Smooth muscle cell (in vitro differentiated cells): ENCODE results near the gene HRH3. TPM values are rescaled to one million over a fixed set of nuclear protein-coding genes. Genes with fewer than 3 reads are reported as not detected.
A peak's percentile ranks its signal among the peaks of the same experiment; 100 is the strongest.

Experiments
- DNase-seq: peaks from one replicate; lab custom pipeline; 2025; ENCODE audit not compliant: unreplicated experiment; lab: John Stamatoyannopoulos, UW
- H2AFZ ChIP-seq: fragments of 200-600 bp; sonication (generic); 2 replicates; pipeline ENCODE4 v1.6.0; 2016; ENCODE audit warnings: antibody characterized with exemption, low read depth, mild to moderate bottlenecking
- H3F3A ChIP-seq: fragments of 200-600 bp; sonication (generic); 2 replicates; pipeline ENCODE4 v1.6.0; 2017; ENCODE audit warnings: antibody characterized with exemption, low read depth
- H3K27ac ChIP-seq: fragments of 200-600 bp; sonication (generic); 2 replicates; pipeline ENCODE4 v1.5.1; 2016; ENCODE audit warnings: low read depth, mild to moderate bottlenecking
- H3K27me3 ChIP-seq: fragments of 200-600 bp; sonication (generic); 2 replicates; pipeline ENCODE4 v1.6.1; 2016; ENCODE audit warnings: low read depth, mild to moderate bottlenecking
- H3K36me3 ChIP-seq: fragments of 200-600 bp; sonication (generic); 2 replicates; pipeline ENCODE4 v1.5.1; 2016; ENCODE audit warnings: low read depth
- H3K4me1 ChIP-seq: fragments of 200-600 bp; sonication (generic); 2 replicates; pipeline ENCODE4 v1.5.1; 2016; ENCODE audit warnings: low read depth
- H3K4me2 ChIP-seq: fragments of 200-600 bp; sonication (generic); 2 replicates; pipeline ENCODE4 v1.6.0; 2016; ENCODE audit warnings: mild to moderate bottlenecking
- H3K4me3 ChIP-seq: fragments of 200-600 bp; sonication (generic); 2 replicates; pipeline ENCODE4 v1.5.1; 2016; ENCODE audit warnings: mild to moderate bottlenecking
- H3K79me2 ChIP-seq: fragments of 200-600 bp; sonication (generic); 2 replicates; pipeline ENCODE4 v1.6.0; 2016; ENCODE audit warnings: low read depth, mild to moderate bottlenecking
- H3K9ac ChIP-seq: fragments of 200-600 bp; sonication (generic); 2 replicates; pipeline ENCODE4 v1.6.0; 2016; ENCODE audit warnings: low read depth
- H3K9me3 ChIP-seq: fragments of 200-600 bp; sonication (generic); replicated peaks from 2 replicates; pipeline ENCODE4 v1.5.1; 2016; ENCODE audit warnings: low read depth
- H4K20me1 ChIP-seq: fragments of 200-600 bp; sonication (generic); 2 replicates; pipeline ENCODE4 v1.6.0; 2016; ENCODE audit warnings: low read depth
- WGBS: methylation state at CpG from one replicate; pipeline ENCODE4 v1.1.7; 2016; ENCODE audit warnings: low lambda C conversion rate; 5-methylcytosine and 5-hydroxymethylcytosine counted together
- polyA plus RNA-seq: library from polyadenylated mRNA; unstranded; fragments of >200 nt; fragmentation: Nextera tagmentation; extraction: Ambion mirVana; gene quantifications from 2 replicates; pipeline ENCODE4 v1.2.1, GENCODE V29; 2016
- total RNA-seq: library from RNA; depleted of rRNA; stranded (reverse); fragments of >200 nt; gene quantifications from 2 replicates; pipeline ENCODE4 v1.2.3, GENCODE V29; 2014
- TF ChIP-seq, protein P1 (sequence below): fragments of 200-600 bp; sonication (generic); IDR thresholded peaks from 2 replicates; pipeline ENCODE4 v1.5.1; 2017; ENCODE audit warnings: borderline replicate concordance, mild to moderate bottlenecking, antibody characterized with exemption; ENCODE audit not compliant: insufficient read depth, poor library complexity, severe bottlenecking

The HRH3 gene
- total and polyA plus RNA-seq, 2 experiments from 2014 or later = not detected

DNA sequence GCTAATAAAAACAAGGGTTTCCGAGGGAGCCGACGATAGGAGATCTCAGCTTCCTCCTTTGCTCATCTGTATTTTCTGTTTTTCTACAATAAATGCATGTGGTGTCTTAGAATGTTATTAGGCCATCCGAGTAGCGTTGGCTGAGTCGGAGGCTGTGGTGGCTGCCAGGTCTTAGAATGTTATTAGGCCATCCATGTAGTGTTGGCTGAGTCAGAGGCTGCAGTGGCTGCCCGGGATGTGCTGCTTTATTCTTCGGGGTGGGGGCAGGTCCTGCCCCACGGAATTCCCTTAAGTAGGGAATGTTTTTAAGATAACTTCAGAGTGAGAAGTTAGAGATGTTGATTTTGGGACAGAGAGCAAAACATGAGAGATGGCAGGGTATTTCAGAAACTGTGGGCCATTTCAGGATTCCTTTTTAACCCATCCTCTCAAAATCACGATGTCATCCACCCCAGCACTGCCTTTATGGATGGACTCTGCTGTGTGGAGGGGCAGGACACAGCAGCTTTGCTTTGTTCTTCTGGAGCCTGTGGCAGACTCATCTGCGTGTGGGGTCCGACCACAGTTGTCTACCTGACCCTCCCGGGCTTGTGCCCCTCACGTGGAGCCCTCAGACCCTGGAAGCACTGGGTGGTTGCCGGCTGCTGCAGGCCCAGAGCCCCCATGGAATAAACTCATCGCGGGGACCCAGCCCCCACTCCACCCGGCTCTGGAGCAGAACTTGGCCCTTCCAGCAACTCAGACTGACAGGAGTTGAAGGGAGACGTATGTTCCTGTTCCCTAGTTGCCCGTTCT is 38.6 kb upstream of the HRH3 start:
- TF ChIP-seq, protein P1, sequence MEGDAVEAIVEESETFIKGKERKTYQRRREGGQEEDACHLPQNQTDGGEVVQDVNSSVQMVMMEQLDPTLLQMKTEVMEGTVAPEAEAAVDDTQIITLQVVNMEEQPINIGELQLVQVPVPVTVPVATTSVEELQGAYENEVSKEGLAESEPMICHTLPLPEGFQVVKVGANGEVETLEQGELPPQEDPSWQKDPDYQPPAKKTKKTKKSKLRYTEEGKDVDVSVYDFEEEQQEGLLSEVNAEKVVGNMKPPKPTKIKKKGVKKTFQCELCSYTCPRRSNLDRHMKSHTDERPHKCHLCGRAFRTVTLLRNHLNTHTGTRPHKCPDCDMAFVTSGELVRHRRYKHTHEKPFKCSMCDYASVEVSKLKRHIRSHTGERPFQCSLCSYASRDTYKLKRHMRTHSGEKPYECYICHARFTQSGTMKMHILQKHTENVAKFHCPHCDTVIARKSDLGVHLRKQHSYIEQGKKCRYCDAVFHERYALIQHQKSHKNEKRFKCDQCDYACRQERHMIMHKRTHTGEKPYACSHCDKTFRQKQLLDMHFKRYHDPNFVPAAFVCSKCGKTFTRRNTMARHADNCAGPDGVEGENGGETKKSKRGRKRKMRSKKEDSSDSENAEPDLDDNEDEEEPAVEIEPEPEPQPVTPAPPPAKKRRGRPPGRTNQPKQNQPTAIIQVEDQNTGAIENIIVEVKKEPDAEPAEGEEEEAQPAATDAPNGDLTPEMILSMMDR = no peak
- peaks cover 91% of the 10 kb centered on the region for H4K20me1 ChIP-seq

DNA sequence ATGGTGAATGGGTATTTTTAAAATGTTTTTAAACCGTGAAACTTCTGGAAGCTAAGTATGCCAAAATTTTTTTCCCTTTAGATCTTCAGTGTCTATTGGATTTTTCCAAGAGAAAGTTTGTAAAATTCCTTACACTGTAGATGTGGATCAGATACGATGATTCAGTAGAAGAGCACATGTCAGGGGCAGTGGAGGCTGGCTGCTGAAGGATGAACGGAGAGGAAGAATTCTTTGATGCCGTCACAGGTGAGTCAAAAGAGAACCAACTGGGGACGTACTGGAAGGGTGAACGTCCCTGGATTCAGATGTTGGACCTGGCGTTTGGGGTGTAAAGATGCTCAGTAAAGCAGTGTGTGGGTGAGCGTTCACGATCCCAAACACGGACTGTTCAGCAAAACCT is 35.9 kb upstream of the HRH3 start:
- WGBS = 97% methylated on average over 10 of the region's 10 CpGs
- H3K9me3 ChIP-seq = no peaks in the 10 kb centered on the region
- no peak overlapping the region for H3K27ac ChIP-seq
- peaks cover 100% of the 10 kb centered on the region for H4K20me1 ChIP-seq
- no peak overlapping the region for H3K9ac ChIP-seq
- TF ChIP-seq, protein P1 = no peak
- H3K4me3 ChIP-seq = no peak overlapping the region
- peaks cover 5% of the 10 kb centered on the region for H3F3A ChIP-seq
- no peak overlapping the region for H2AFZ ChIP-seq
- no peaks in the 10 kb centered on the region for H3K4me1 ChIP-seq
- no peak for DNase-seq
- H3K4me2 ChIP-seq = no peak overlapping the region
- H3K36me3 ChIP-seq = no peaks in the 10 kb centered on the region
- H3K27me3 ChIP-seq = no peaks in the 10 kb centered on the region
- H3K79me2 ChIP-seq = peaks cover 83% of the 10 kb centered on the region

More for the DNA sequence above, 38.6 kb upstream of the HRH3 start:
- no peaks in the 10 kb centered on the region for H3K27me3 ChIP-seq
- 60% methylated on average over 20 of the region's 20 CpGs for WGBS
- H3K79me2 ChIP-seq = peaks cover 60% of the 10 kb centered on the region
- no peak overlapping the region for H3K9ac ChIP-seq
- no peaks in the 10 kb centered on the region for H3K9me3 ChIP-seq
- DNase-seq = peak; percentile 13
- peak overlapping the region; percentile 73 for H3K27ac ChIP-seq
- peak overlapping the region; percentile 57 for H3K4me2 ChIP-seq
- H3K36me3 ChIP-seq = no peaks in the 10 kb centered on the region
- H2AFZ ChIP-seq = no peak overlapping the region
- no peak overlapping the region for H3K4me3 ChIP-seq
- no peaks in the 10 kb centered on the region for H3K4me1 ChIP-seq
- peaks cover 5% of the 10 kb centered on the region for H3F3A ChIP-seq

DNA sequence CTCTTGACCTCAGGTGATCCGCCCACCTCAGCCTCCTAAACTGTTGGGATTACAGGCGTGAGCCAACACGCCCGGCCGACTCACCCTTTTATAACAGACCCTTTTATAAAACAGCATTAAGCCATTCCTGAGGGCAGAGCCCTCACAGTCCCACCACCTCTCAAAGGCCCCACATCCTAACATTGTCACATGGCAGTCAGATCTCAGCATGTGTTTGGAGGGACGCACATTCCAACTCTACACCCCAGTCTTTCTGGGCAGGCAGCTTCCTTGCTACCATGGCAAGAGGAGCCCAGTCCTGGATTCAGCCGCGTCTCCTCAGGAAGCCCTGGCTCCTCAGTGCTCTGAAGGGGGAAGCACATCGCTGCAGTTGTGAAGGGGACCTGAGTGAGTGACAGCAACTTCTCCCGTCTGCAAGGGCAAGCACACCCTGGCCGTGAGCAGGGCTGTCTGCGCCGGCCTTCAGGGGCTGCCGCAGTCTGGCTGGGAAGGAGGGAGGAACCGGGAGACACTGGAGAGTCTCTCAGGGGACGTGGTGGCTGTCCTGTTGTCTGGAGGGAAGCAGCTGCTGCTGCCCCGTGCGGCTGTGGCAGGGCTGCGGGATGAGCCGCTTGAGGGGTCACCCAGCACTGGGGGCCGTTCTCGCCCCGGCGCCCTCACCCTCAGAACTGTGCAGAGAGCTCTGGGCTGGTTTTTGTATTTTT is 34.1 kb upstream of the HRH3 start:
- no peak overlapping the region for H3K4me3 ChIP-seq
- WGBS = 85% methylated on average over 24 of the region's 24 CpGs
- no peaks in the 10 kb centered on the region for H3K36me3 ChIP-seq
- H3K27ac ChIP-seq = no peak overlapping the region
- TF ChIP-seq, protein P1 = no peak
- no peak overlapping the region for H3K9ac ChIP-seq
- H3K9me3 ChIP-seq = no peaks in the 10 kb centered on the region
- no peak for DNase-seq
- H3K27me3 ChIP-seq = no peaks in the 10 kb centered on the region
- H3K79me2 ChIP-seq = peaks cover 86% of the 10 kb centered on the region
- H3F3A ChIP-seq = peaks cover 5% of the 10 kb centered on the region
- H4K20me1 ChIP-seq = peaks cover 100% of the 10 kb centered on the region
- H3K4me2 ChIP-seq = no peak overlapping the region
- H3K4me1 ChIP-seq = no peaks in the 10 kb centered on the region
- no peak overlapping the region for H2AFZ ChIP-seq
